ENCODE results near the gene EXOC4.

DNA sequence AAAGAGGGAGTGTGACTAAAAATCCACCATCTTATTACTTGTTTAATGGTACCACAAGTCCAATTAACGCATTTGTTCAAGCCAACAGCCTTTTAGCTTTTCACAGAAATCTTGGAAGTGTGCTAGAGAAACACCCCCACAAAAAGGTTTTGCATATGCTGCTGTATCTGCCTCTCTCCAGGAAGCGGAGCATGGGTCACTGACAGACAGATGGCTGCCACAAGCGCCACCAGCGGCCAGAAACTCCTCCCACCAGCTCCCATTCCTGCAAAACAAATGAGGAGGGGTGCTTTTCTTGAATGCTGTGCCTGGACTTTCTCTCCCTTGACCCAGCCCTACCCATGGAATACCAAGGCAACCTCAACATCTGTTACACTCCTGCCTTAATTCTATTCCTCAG is 698.0 kb downstream of the EXOC4 start:
- TF ChIP-seq, protein P1, sequence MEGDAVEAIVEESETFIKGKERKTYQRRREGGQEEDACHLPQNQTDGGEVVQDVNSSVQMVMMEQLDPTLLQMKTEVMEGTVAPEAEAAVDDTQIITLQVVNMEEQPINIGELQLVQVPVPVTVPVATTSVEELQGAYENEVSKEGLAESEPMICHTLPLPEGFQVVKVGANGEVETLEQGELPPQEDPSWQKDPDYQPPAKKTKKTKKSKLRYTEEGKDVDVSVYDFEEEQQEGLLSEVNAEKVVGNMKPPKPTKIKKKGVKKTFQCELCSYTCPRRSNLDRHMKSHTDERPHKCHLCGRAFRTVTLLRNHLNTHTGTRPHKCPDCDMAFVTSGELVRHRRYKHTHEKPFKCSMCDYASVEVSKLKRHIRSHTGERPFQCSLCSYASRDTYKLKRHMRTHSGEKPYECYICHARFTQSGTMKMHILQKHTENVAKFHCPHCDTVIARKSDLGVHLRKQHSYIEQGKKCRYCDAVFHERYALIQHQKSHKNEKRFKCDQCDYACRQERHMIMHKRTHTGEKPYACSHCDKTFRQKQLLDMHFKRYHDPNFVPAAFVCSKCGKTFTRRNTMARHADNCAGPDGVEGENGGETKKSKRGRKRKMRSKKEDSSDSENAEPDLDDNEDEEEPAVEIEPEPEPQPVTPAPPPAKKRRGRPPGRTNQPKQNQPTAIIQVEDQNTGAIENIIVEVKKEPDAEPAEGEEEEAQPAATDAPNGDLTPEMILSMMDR (IDR thresholded peaks at IDR 0.05): no peak
- no peak for TF ChIP-seq POLR2A (IDR thresholded peaks at IDR 0.05)
